HCT116 (cell line): ENCODE results near the gene OGG1. TPM values are rescaled to one million over a fixed set of nuclear protein-coding genes. Genes with fewer than 3 reads are reported as not detected.

ENCODE experiments used
- ATAC-seq: fragments of 200-7000 bp; cut with Tn5 transposase; 2 replicates; pipeline ENCODE4 v1.9.1; 2020; ENCODE audit warnings: mild to moderate bottlenecking, moderate library complexity
- BruUV-seq: library from RNA; stranded (reverse); fragments of 400-500 nt; replicated peaks from 2 replicates; lab custom pipeline; 2021; lab: Mats Ljungman, UMichigan
- CTCF ChIA-PET: fragments of 300-600 bp; sonication (Branson Sonifier 250); formaldehyde crosslinking; loops from one replicate; lab custom pipeline; 2021; ENCODE audit warnings: antibody characterized with exemption; lab: Charles Lee
- POLR2A ChIA-PET: fragments of 300-600, 350-600 bp; sonication (Branson Sonifier 250); formaldehyde crosslinking; loops from one replicate; lab custom pipeline; 2021; ENCODE audit warnings: antibody characterized with exemption; lab: Charles Lee
- RAD21 ChIA-PET, 2 experiments: fragments of 300-600 bp; sonication (Branson Sonifier 250); formaldehyde crosslinking; loops; one replicate each; lab custom pipeline; 2023; ENCODE audit warnings: low total read pairs in 2 of 2; ENCODE audit not compliant: uncharacterized antibody in 2 of 2, unreplicated experiment in 2 of 2, low non-redundant PET in 1 of 2; lab: Charles Lee
- DNase-seq: peaks from one replicate; pipeline ENCODE4 v3.0.0-alpha.2; 2010; ENCODE audit warnings: low read depth, low spot score
- H2AFZ ChIP-seq: fragments of 200-600 bp; shearing (Covaris generic), sonication (generic); 2 replicates; pipeline ENCODE4 v1.6.1; 2017; ENCODE audit warnings: low read depth, mixed run types, mixed read lengths, antibody characterized with exemption, low read length; ENCODE audit not compliant: poor library complexity, severe bottlenecking
- H3K27ac ChIP-seq: 2 replicates; pipeline ENCODE4 v1.5.1; 2012; ENCODE audit warnings: low read depth, low read length
- H3K27me3 ChIP-seq: fragments of 200-600 bp; sonication (generic); 2 replicates; pipeline ENCODE4 v1.6.1; 2016; ENCODE audit warnings: mixed run types, low read length, mixed read lengths; ENCODE audit not compliant: insufficient read depth
- H3K36me3 ChIP-seq, 2 experiments: fragments of 200-500 bp in 1 of 2; fragments of 200-600 bp in 1 of 2; sonication (Bioruptor generic) in 1 of 2; sonication (generic) in 1 of 2; 2 replicates each; pipeline versions ENCODE4 v1.5.1 to v1.6.1; 2014 to 2016; ENCODE audit warnings: low read length in 2 of 2, inconsistent platforms in 1 of 2, mixed read lengths in 1 of 2, mixed run types in 1 of 2; ENCODE audit not compliant: insufficient read depth in 2 of 2, control insufficient read depth in 1 of 2
- H3K4me1 ChIP-seq, 2 experiments: fragments of 200-600 bp in 1 of 2; sonication (generic) in 1 of 2; 2 replicates each; pipeline versions ENCODE4 v1.5.1 to v1.6.1; 2012 to 2017; ENCODE audit warnings: low read length in 2 of 2, inconsistent platforms in 1 of 2, mild to moderate bottlenecking in 1 of 2, mixed read lengths in 1 of 2, mixed run types in 1 of 2, moderate library complexity in 1 of 2; ENCODE audit not compliant: insufficient read depth in 2 of 2, control insufficient read depth in 1 of 2
- H3K4me2 ChIP-seq: fragments of 200-600 bp; sonication (generic); 2 replicates; pipeline ENCODE4 v1.6.1; 2017; ENCODE audit warnings: mixed run types, low read length, mixed read lengths
- H3K4me3 ChIP-seq, 2 experiments: fragments of 200-600 bp in 1 of 2; sonication (generic) in 1 of 2; replicated peaks in 1 of 2; 2 replicates each; pipeline ENCODE4 v1.5.1; 2011 to 2016; ENCODE audit warnings: low read length in 2 of 2, control low read depth in 1 of 2, low read depth in 1 of 2, mild to moderate bottlenecking in 1 of 2, mixed read lengths in 1 of 2, mixed run types in 1 of 2
- H3K79me2 ChIP-seq: fragments of 200-600 bp; sonication (generic); 2 replicates; pipeline ENCODE4 v1.6.1; 2017; ENCODE audit warnings: mild to moderate bottlenecking, mixed run types, low read length, moderate library complexity, mixed read lengths; ENCODE audit not compliant: insufficient read depth
- H3K9ac ChIP-seq: fragments of 200-600 bp; sonication (generic); 2 replicates; pipeline ENCODE4 v1.6.1; 2016; ENCODE audit warnings: low read length, mixed read lengths
- H3K9me2 ChIP-seq: fragments of 200-600 bp; sonication (generic), shearing (Covaris generic); 2 replicates; pipeline ENCODE4 v1.6.1; 2017; ENCODE audit warnings: mixed run types, mild to moderate bottlenecking, moderate library complexity; ENCODE audit not compliant: insufficient read depth
- H3K9me3 ChIP-seq, 2 experiments: fragments of 200-500 bp in 1 of 2; fragments of 200-600 bp in 1 of 2; sonication (Bioruptor generic) in 1 of 2; sonication (generic) in 1 of 2; 2 replicates each; pipeline ENCODE4 v1.6.1; 2014 to 2017; ENCODE audit warnings: low read length in 2 of 2, mixed read lengths in 2 of 2, inconsistent platforms in 1 of 2, low read depth in 1 of 2, mild to moderate bottlenecking in 1 of 2, mixed run types in 1 of 2, moderate library complexity in 1 of 2; ENCODE audit not compliant: control insufficient read depth in 1 of 2, insufficient read depth in 1 of 2
- H4K20me1 ChIP-seq: fragments of 200-600 bp; sonication (generic), shearing (Covaris generic); 2 replicates; pipeline ENCODE4 v1.6.1; 2017; ENCODE audit warnings: mixed run types, mild to moderate bottlenecking, moderate library complexity; ENCODE audit not compliant: insufficient read depth
- ATF3 ChIP-seq: IDR thresholded peaks from 2 replicates; pipeline ENCODE4 v1.6.1; 2012
- CBX3 ChIP-seq: IDR thresholded peaks from 2 replicates; pipeline ENCODE4 v1.6.1; 2012; ENCODE audit warnings: low read depth
- CEBPB ChIP-seq: IDR thresholded peaks from 2 replicates; pipeline ENCODE4 v1.6.1; 2012; ENCODE audit warnings: low read depth
- CTCF ChIP-seq, 3 experiments: fragments of 200-600 bp in 1 of 3; sonication (generic) in 1 of 3; IDR thresholded peaks in 2 of 3; conservative IDR thresholded peaks in 1 of 3; 2 replicates each; pipeline ENCODE4 v1.5.1; 2012 to 2017; ENCODE audit warnings: low read depth in 2 of 3, low read length in 2 of 3, antibody characterized with exemption in 1 of 3, borderline replicate concordance in 1 of 3, control low read depth in 1 of 3, mild to moderate bottlenecking in 1 of 3, mixed read lengths in 1 of 3, mixed run types in 1 of 3, moderate library complexity in 1 of 3; ENCODE audit not compliant: insufficient read depth in 1 of 3
- EGR1 ChIP-seq: IDR thresholded peaks from 2 replicates; pipeline ENCODE4 v1.6.1; 2012; ENCODE audit warnings: low read depth
- ELF1 ChIP-seq: IDR thresholded peaks from 2 replicates; pipeline ENCODE4 v1.6.1; 2012; ENCODE audit warnings: low read depth, borderline replicate concordance
- EZH2phosphoT487 ChIP-seq: fragments of 200-600 bp; IDR thresholded peaks from 2 replicates; pipeline ENCODE4 v1.6.1; 2018; ENCODE audit warnings: antibody characterized with exemption, borderline replicate concordance
- FOSL1 ChIP-seq: IDR thresholded peaks from 2 replicates; pipeline ENCODE4 v1.6.1; 2012; ENCODE audit warnings: low read depth
- MAX ChIP-seq: IDR thresholded peaks from 2 replicates; pipeline ENCODE4 v1.6.1; 2012
- POLR2A ChIP-seq: IDR thresholded peaks from 2 replicates; pipeline ENCODE4 v1.7.0; 2011; ENCODE audit warnings: borderline replicate concordance; ENCODE audit not compliant: insufficient read depth, insufficient read length; ENCODE audit errors: extremely low read depth
- POLR2AphosphoS5 ChIP-seq: IDR thresholded peaks from 2 replicates; pipeline ENCODE4 v1.6.1; 2011; ENCODE audit warnings: mild to moderate bottlenecking, low read depth, low read length, moderate library complexity
- REST ChIP-seq: IDR thresholded peaks from 2 replicates; pipeline ENCODE4 v1.6.1; 2012; ENCODE audit warnings: low read depth
- SP1 ChIP-seq: IDR thresholded peaks from 2 replicates; pipeline ENCODE4 v1.6.1; 2012; ENCODE audit warnings: low read depth
- TCF7L2 ChIP-seq: IDR thresholded peaks from 2 replicates; pipeline ENCODE4 v1.7.0; 2011; ENCODE audit warnings: borderline replicate concordance, inconsistent platforms; ENCODE audit not compliant: insufficient read depth, insufficient read length; ENCODE audit errors: extremely low read depth
- YY1 ChIP-seq: IDR thresholded peaks from 2 replicates; pipeline ENCODE4 v1.6.1; 2011; ENCODE audit warnings: low read length, low read depth, moderate library complexity, mild to moderate bottlenecking; ENCODE audit not compliant: insufficient replicate concordance; ENCODE audit errors: extremely low read depth
- ZBTB33 ChIP-seq: IDR thresholded peaks from 2 replicates; pipeline ENCODE4 v1.6.1; 2011; ENCODE audit warnings: mild to moderate bottlenecking, low read length, moderate library complexity; ENCODE audit not compliant: insufficient replicate concordance; ENCODE audit errors: extremely low read depth
- ZFX ChIP-seq: fragments of 450-650 bp; IDR thresholded peaks from 2 replicates; pipeline ENCODE4 v1.6.1; 2017
- ZNF274 ChIP-seq: fragments of 200-500 bp; sonication (Bioruptor generic); IDR thresholded peaks from 2 replicates; pipeline ENCODE4 v1.6.1; 2014; ENCODE audit warnings: mild to moderate bottlenecking, low read depth, low read length, inconsistent platforms
- intact Hi-C: fragments of 100-400 bp; cut with micrococcal nuclease; formaldehyde crosslinking; loops from 2 replicates; pipeline ENCODE4 v1.10.0; 2022
- total RNA-seq: library from RNA; stranded (reverse); gene quantifications from one replicate; pipeline ENCODE4 v1.2.1, GENCODE V29; 2021; ENCODE audit not compliant: unreplicated experiment

Gene OGG1
- total RNA-seq, 1 experiment from 2014 or later: 16.3 TPM

- H3K4me2 ChIP-seq: no peak overlapping the region
- POLR2A ChIA-PET: no interaction called here
- no peak for TF ChIP-seq ZFX
- TF ChIP-seq SP1: no peak
- no peak for TF ChIP-seq ATF3
- no peak for TF ChIP-seq YY1
- TF ChIP-seq FOSL1: no peak
- no peak for TF ChIP-seq EZH2phosphoT487
- TF ChIP-seq TCF7L2: no peak
- TF ChIP-seq POLR2AphosphoS5: no peak
- no peak for TF ChIP-seq CBX3
- no peak for TF ChIP-seq ZNF274
- no peak for TF ChIP-seq ZBTB33
- no peak for TF ChIP-seq CTCF (IDR thresholded peaks at IDR 0.05 in 2 of 3, conservative IDR thresholded peaks at IDR 0.05 in 1 of 3; ENCODE audit: borderline replicate concordance in 1 of 3, insufficient read depth in 1 of 3, low read depth in 2 of 3, low read length in 2 of 3)
- no peak for TF ChIP-seq ELF1
- TF ChIP-seq CEBPB: no peak
- no peak for TF ChIP-seq MAX
- TF ChIP-seq REST: no peak
- TF ChIP-seq EGR1: no peak
- no peak for TF ChIP-seq POLR2A
- no peak overlapping the region for H3K9ac ChIP-seq
- RAD21 ChIA-PET: no interaction called here
- H3K9me3 ChIP-seq: no peaks in the 10 kb centered on the region
- ATAC-seq: no peak
- no TSS peak for BruUV-seq
- intact Hi-C loops: loop anchor here (5.0 kb wide), 3 partner anchors 215 to 510 kb away; partner anchors contain the start of gene CRELD1
- H3K79me2 ChIP-seq: no peaks in the 10 kb centered on the region
- H3K9me2 ChIP-seq: no peaks in the 10 kb centered on the region
- peaks cover 10 to 14% of the 10 kb centered on the region in 2 experiments for H3K4me1 ChIP-seq
- H2AFZ ChIP-seq: no peak overlapping the region
- H3K27ac ChIP-seq: no peak overlapping the region
- no peak overlapping the region for H3K4me3 ChIP-seq
- no peak for DNase-seq
- CTCF ChIA-PET: no interaction called here
- no peaks in the 10 kb centered on the region for H3K36me3 ChIP-seq
- H4K20me1 ChIP-seq: no peaks in the 10 kb centered on the region
- H3K27me3 ChIP-seq: no peaks in the 10 kb centered on the region; the same call in 1 of the 2 replicates
These were observed 32.2 kb upstream of the OGG1 start for GRCh38 chr3:9717563-9717962.
